Measurements from ENCODE around the gene ROBO2. TPM values are rescaled to one million over a fixed set of nuclear protein-coding genes. Genes with fewer than 3 reads are reported as not detected.

ROBO2 gene
- total and polyA plus RNA-seq, 2 donors from 2014 or later: 1.3 to 1.6 TPM

GRCh38 chr3:77693147-77693546 lies 653.2 kb downstream of the ROBO2 start:
- H3K4me1 ChIP-seq (ENCODE audit: control insufficient read depth in 2 of 3, insufficient read depth in 2 of 3, low read depth in 1 of 3, low read length in 3 of 3): no peaks in the 10 kb centered on the region
- no peaks in the 10 kb centered on the region for H3K27me3 ChIP-seq (ENCODE audit: control insufficient read depth, insufficient read depth, low read length)
- TF ChIP-seq CTCF (IDR thresholded peaks at IDR 0.05; ENCODE audit: borderline replicate concordance, extremely low read depth, insufficient read depth): no peak
- H3K4me3 ChIP-seq (ENCODE audit: low read length in 3 of 3): no peak overlapping the region
- DNase-seq: no peak
- H3K9ac ChIP-seq (ENCODE audit: low read length in 3 of 3): no peak overlapping the region
- H3K36me3 ChIP-seq (ENCODE audit: control insufficient read depth in 2 of 3, insufficient read depth in 3 of 3, low read length in 3 of 3): no peaks in the 10 kb centered on the region
- no peaks in the 10 kb centered on the region for H3K9me3 ChIP-seq (ENCODE audit: control insufficient read depth in 2 of 3, insufficient read depth in 1 of 3, low read length in 3 of 3)
- no peak for FAIRE-seq
- no peak overlapping the region for H3K27ac ChIP-seq (ENCODE audit: low read depth in 2 of 2, low read length in 2 of 2)
- intact Hi-C loops (cut with DNase I): no loop called here

GRCh38 chr3:77699125-77699691 lies 659.3 kb downstream of the ROBO2 start:
- Histone ChIP-seq H3K27me3 (ENCODE audit: control insufficient read depth, insufficient read depth, low read length) (no peaks in the 10 kb centered on the region), H3K4me1 (ENCODE audit: control insufficient read depth in 2 of 3, insufficient read depth in 2 of 3, low read depth in 1 of 3, low read length in 3 of 3) (no peaks in the 10 kb centered on the region), H3K27ac (ENCODE audit: low read depth in 2 of 2, low read length in 2 of 2) (no peak overlapping the region), H3K9ac (ENCODE audit: low read length in 3 of 3) (no peak overlapping the region), H3K9me3 (ENCODE audit: control insufficient read depth in 2 of 3, insufficient read depth in 1 of 3, low read length in 3 of 3) (no peaks in the 10 kb centered on the region), H3K4me3 (ENCODE audit: low read length in 3 of 3) (no peak overlapping the region), H3K36me3 (ENCODE audit: control insufficient read depth in 2 of 3, insufficient read depth in 3 of 3, low read length in 3 of 3) (no peaks in the 10 kb centered on the region)
- TF ChIP-seq CTCF (IDR thresholded peaks at IDR 0.05; ENCODE audit: borderline replicate concordance, extremely low read depth, insufficient read depth): no peak
- FAIRE-seq: no peak
- no peak for DNase-seq
- intact Hi-C loops (cut with DNase I): no loop called here
